Epidermal melanocyte (primary cell): ENCODE data around the gene MTRF1L.
"Not testable (repeated sequence)": the region's sequence is repeated elsewhere in the genome, so short reads cannot be mapped to it uniquely, and the experiment has no call there.

Experiments used
- DNase-seq: peaks from one replicate; pipeline ENCODE4 v3.0.0; 2011; ENCODE audit warnings: low spot score; ENCODE audit not compliant: insufficient read length

The MTRF1L gene

DNA sequence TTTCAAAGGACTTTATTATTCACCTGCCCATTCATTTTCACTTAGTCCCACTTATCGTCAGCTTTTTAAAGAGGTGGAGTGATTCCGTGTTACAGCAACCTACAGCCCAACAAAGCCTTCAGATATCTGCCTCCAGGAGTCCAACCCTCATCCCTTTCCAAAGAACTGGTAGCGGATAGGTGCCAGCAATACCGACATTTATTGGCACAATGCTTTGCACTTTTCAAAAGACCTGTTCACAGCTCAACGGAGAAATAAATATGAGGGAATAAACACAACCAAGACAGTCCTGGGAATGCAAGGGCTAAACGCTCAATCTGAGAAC is 819 bp upstream of the MTRF1L start:
- DNase-seq = no peak

DNA sequence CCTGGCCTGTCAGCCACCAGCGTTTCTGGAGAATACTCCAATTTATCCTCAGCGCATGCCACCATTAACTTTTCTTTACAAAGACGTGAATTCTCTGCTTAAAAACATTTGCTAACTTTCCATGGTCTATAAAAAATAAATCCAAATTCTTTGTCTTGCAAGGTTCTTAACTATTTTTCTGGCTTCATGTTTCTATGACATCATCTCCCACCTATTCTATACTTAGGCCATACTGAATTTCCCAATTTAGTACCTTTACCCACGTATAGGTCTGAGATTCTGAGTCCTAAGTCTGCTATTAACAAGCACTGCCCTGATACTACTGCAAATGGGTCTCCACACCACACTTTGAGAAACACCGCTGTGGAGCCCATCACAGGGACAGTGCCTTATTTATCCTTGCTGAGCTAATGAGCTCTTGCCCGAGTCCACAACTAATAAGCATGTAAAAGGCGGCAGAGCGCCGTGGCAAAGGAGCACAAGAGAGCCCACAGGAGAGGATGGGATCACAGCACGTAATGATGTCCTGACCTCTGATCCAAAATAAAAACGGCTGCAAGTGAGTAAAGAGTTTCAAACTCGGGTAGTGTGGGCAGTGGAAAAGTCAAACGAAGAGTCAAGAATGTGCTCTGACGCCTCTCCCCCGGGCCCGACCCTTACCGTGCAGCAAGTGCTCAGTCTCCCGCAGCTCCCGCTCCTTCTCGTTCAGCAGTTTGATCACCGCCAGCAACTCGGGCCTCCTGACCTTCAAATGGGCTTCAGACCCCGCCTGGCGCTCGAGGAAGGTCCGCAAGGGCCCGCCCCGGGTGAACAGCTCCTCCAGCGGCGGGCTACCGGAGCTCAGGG is 519 bp downstream of the MTRF1L start:
- no peak for DNase-seq

DNA sequence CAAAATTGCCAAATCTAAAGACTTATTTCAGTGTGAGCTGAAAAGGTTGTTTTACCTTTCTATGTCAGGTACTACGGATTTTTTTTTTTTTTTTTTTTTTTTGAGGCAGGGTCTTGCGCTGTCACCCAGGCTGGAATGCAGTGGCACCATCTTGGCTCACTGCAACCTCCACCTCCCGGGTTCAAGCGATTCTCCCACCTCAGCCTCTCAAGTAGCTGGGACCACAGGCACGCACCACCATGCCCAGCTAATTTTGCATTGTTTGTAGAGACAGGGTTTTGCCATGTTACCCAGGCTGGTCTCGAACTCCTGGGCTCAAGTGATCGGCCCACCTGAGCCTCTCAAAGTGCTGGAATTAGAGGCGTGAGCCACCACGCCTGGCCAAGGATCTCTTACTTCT is 1.7 kb downstream of the MTRF1L start:
- not testable (repeated sequence) for DNase-seq

DNA sequence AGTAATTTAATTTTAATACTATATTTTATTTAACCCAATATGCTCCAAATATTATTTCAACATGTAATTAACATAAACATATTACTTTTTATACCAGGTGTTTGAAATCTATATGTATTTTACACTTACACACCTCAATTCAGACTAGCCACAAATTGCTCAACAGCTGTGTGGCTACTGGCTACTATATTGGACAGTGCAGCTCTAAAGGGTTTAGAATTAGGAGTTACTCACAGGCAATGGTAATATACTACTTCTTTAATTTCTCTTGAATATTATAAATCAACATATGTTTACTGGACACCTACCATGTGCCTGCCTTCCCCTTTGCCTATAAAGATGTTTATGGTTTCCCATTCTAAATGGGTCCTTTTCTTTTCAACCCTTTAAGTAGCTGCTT is 2.3 kb downstream of the MTRF1L start:
- no peak for DNase-seq

DNA sequence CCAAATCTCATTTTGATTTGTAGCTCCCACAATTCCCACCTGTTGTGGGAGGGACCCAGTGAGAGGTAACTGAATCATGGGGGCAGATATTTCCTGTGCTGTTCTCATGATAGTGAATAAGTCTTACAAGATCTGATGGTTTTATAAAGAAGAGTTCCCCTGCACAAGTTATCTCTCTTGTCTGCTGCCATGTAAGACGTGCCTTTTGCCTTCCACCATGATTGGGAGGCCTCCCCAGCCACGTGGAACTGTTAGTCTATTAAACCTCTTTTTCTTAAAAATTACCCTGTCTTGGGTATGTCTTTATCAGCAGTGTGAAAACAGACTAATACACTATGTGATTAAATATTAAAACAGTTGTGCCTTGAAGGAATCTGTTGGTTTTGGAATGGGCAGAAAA is 3.0 kb downstream of the MTRF1L start:
- DNase-seq = not testable (repeated sequence)

DNA sequence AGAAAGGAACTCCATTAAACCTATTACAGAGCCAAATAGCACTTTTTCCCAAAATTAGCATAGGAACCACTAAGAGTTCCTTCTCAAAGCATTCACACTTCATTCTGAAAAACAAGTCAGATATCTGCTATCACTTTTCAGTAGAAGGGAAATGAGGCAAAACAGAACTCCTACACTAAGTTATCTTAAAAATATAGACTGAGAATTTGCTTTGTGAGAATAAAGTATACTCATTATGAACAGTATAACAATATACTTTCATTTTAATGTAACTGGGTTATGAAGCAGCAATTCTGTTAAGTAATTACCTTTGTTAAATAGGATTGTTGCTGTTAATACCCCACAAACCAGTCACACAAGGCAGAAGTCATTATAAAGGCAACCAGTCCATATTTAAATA is 8.7 kb downstream of the MTRF1L start:
- DNase-seq = no peak

DNA sequence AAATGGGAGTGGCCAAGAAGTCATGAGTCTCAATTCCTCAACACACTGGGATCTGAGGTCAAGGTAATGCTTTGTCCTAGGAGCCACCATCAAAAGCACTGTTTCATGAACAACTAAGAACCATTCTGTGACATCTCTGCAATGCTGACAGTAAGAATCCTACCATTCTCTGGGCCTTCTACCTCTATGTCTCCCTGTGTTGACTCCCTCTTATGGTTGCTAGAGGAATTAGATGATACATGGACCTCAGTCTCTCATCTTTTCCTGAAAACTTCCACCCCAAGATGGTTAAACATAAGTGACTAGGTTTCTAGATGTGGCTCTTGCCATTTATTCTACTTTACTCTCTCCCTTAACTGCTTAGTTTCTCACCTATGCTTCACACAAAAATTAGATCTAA is 9.1 kb downstream of the MTRF1L start:
- no peak for DNase-seq

DNA sequence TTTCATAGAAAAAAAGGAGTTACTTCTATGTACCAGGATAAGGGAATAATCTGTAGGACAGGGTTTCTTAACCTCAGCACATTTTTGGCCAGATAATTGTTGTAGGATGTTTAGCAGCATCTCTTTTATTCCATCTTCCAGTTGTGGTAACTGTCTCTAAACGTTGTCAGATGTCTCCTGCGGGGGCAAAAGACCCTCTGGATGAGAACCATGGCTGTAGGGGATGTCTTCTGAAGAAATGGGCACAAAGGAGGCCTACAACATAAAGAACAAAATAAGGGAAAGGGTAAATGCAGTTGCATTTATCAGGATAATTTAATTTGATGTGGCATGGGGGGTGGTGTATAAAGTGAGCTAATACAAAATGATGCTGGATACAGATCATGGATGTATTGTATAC is 15.5 kb downstream of the MTRF1L start:
- DNase-seq = no peak

DNA sequence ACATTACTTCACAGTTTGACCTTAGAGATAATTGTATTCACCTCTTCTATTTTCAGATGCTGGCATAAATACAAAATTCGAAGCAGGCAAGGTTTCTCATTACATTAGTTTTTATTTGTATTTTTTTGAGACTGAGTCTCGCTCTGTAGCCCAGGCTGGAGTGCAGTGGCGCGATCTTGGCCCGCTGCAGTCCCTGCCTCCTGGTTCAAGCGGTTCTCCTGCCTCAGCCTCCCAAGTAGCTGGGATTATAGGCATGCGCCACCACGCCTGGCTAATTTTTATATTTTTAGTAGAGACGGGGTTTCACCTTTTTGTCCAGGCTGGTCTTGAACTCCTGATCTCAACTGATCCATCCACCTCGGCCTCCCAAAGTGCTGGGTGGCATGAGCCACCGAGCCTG is 17.2 kb downstream of the MTRF1L start:
- DNase-seq = not testable (repeated sequence)

DNA sequence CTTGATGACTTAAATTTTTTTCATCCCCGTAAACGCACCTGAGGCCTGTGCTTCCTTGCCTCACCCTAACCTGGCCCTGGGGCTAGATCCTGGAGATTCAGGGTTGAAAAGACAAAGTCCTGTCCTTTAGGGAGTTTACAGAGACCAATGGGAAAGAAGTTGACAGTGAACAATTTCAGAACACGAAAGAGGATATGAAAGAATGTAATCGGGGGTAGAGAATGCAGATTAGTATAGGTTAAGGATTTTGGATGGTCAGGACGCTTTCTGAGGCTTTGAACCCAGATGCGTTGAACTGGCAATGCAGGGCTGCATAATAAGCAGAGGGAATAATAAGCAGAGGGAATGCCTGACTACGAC is 18.0 kb downstream of the MTRF1L start:
- DNase-seq = no peak

DNA sequence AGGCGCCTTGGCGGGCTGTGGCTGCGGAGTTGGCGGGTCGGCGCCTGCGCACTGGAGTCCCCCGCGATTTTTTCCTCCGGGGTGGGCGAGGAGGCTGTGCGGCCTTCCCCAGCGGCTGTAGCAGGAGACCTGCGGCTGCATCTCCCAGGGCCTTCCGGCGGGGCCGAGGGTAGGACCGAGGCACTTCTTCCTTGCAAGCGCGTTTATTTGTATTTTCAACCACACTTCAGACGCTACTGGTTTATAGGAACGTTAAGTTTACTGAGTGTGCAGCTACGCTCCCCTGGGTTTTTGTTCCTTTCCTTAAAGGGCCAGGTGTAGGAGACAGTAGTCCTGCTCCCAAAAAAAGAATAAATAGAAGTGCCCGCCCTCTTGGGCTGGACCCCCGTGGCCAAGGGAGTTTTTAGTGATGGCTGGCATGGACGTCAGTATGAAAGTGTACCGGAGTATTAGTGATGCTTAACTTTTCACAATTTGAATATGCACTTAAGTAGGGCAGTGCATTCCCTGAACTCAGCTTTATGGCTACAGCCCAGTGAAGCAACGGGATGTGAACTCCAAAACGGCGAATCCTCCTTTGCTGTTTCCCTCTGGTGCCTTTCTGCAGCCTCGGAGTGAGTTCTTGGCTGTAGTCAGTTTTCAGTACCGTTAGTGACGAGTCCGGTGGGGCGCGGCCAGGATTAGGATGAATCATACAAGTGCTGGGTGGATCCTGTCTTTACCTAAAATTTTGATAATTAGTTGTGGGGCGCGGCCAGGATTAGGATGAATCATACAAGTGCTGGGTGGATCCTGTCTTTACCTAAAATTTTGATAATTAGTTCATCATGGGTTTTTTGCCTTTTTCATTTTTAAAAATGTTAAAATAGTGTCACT is 18.6 kb downstream of the MTRF1L start:
- peak; percentile 78 for DNase-seq

DNA sequence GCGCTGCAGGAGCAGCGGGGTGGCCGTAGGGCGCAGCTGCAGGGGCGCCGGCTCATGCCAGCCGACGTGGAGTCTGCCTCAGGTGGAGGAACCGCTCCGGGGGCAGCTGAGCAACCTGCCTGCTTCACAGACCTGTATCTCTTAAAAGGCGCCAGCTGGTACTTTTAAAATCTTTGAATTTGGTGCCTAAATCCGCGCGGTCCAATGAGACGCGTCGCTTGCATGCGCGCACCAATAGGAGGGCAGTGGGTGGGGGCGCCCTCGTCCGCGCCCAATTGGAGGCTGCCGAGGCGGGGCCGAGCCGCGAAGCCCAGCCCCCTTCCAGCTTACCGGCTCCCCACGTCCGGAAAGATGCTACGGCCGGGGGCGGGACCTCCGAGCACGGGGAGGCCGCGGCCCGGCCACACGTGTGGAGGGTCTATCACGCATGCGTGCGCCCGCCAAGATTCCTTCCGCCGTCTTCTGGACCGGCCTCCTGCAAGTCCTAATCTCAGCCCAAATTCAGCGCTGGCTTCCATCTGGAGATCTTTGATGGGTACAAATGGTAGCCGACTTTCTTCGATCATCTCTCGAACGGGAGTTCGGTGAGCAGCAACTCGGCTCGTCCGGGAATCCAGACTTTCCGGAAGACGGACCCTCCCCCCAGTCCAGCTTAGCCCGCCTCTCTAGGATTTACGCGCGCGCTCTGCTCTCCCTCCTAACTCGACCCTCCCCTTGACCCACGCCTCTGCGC is 19.4 kb downstream of the MTRF1L start, which contains the start of gene FBXO5:
Gene FBXO5 (minus strand): TSS at position 138 of the 733 bp plus-strand sequence. CDS start 82 bp downstream, at position 56.
- peak; percentile 86 for DNase-seq

DNA sequence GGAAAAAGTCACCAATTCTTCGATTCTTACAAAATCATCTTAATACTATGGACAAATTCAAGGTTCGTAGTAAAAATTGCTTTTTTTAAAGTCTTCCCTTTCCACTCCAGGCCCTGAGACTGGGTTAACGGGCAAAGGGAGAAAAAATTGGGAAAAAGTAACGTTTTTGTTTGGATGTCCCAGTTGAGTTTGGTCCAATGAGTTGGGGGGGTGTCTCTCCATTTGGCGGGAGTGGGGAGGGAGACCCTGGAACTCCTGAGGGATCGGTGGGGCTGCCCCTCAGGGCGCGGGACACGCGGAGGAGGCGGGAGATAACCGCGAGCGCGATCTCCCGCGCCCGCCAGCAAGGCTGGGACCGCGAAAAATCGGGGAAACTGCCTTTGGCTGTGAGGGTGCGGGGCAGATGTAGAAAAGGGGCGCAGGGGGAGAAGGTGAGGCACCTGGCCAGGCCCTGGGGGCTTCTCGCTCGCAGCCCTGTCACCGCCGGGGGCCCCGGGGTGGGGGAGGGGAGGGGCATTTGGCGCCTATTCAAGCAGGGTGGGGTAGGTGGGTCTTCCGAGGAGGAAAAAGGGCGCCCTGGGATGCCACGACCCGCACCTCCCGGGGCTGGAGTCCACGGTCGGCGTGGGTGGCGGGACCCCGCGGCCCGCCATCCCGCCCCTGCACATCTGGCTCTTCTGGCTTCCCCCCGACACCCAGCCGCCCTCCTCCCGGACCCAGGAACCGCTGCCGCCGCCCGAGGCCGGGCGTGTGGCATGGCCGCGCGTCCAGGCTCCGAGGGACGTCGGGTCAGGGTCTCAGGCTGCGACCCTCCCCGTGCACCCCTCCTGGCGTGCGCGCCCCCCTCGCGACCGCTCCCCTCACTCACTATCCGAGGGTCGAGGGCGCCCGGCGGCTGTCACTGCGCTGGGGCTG is 20.3 kb downstream of the MTRF1L start:
- DNase-seq = no peak

DNA sequence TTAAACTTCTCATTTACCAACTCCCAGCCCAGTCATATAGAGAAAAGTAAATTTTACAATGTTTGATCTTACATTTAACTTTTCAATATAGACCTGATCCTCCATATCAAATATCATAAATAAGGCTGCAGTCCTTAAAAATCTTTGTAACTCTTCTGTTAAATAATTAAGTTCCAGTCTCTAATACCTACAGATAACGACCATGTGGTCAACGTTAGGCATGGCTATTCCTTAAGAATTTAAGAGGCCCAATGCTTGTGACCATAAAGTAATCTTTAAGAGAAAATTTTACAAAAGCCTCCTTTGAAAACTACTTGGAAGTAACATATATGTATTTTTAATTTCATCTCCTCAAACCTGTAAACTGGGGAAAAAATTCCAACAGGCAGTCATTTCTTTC is 21.3 kb downstream of the MTRF1L start:
- DNase-seq = no peak

DNA sequence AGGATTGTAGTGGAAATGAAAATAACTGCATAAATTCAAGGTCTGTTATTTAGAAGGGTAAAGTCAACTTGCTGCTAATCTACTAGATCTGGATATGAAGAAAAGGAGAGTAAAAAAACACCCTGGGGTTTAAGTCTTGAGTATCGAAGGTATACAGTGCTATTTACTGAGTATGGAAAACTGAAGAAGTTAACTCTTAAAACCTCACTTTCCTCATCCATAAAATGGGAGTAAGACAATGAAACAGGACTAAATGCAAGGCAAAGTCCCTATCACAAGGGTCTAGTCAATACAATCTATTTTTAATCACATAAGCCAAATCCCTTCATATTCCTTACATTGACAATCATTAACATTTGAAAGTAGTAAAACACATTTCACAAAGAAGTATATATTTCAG is 21.9 kb downstream of the MTRF1L start:
- DNase-seq = no peak

DNA sequence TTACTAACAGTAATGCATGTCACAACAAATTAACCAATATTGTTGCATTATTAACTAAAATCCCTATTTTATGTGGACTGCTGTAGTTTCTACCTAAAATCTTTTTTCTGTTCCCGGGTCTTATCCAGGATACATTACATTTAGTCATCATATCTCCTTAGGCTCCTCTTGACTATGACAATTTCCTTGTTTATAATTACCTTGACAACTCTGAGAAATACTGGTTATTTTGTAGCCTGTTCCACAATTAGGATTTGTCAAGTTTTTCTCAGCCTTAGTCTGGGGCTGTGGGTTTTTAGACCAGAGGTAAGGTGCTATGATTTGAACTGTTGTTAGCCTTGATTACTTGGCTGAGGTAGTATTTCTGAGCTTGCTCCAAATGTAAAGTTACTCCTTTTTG is 23.4 kb downstream of the MTRF1L start:
- no peak for DNase-seq

DNA sequence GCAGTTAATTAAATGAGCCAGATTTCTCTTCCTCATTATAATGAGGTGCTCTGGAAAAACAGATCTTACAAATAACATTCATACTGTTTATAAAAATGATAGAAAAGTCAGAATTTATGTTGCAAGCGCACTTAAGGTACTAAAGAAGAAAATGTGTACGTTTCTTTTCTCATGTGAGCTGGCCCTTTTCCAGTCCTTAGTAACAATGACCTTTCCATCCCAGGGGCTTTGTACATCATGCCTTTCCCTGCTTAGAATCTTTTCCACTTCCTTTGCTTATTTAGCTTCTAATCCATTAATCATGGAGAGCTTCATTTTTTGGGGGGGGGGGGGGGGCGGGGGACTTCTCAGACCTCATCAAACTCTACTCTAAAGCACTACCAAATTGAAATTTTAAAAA is 24.5 kb downstream of the MTRF1L start:
- no peak for DNase-seq

DNA sequence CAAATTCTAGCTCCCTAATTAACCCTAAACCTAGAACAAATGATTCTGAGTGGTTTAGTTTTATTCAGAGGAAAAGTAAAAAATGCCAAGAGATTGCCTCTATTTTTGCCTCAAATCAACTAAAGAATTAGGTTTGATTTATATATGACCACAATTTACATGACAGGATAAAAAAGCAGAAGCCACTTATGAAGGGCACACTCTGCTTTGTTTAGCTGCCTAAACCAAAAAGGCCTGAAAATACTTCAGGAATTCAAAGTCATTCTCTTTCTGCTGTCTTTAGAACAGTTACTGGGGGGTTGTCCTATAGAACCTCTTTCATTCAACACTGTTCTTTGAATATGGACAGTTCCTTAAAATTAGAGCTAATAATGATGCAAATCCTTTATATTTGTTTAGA is 25.0 kb downstream of the MTRF1L start:
- DNase-seq = no peak

DNA sequence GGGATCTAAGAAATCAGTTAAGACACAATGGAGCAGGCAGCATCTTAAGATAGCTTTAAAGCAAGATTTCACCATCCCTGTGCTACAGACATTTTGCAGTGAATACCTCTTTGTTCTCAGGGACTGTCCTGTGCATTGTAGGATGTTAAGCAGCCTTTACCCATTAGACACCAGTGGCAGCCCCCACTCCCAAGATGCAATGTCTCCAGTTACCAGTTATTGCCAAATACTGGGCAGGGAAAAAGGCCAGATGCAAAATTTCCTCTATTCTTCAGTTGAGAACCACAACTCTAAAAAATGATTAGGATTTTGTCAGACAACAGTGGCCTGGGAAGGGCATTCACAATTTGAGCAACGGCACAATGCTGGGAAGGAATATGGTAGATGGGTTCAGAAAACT is 25.8 kb downstream of the MTRF1L start:
- DNase-seq = no peak

DNA sequence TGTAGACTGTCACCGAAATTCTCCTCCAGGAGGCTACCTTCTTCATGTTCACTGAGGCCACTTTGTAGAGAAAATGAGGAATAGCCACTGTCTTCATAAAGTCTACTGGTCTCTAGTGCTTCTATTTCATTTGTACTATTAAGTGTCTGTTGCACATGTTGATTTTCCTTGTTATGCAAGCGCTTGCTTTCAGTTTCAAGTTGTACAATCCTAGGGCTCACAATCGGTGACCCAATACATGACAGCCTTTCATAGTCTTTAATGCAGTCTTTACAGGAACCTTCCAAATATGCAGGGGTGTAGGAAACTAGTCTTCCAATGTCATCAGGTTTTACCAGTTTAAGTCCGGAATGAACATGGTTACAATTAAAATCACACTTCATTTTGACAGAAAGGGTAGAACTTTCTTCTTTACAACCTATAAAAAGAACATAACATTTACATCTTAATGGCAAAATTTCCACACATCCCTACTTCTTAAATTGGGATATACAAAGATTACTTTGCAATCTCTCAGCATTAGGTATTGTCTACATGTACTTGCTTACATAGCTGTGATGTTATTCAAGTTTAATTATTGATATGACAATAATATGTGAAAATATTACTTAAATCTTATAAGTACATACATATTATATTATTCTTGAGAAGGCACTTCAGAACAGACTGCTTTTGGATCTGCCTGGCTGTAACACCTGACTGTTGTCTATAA is 27.1 kb downstream of the MTRF1L start:
- no peak for DNase-seq
